Fibroblast of mammary gland (primary cell): ENCODE measurements around the gene SLC35F4.

ENCODE experiments used
- DNase-seq: peaks from one replicate; pipeline ENCODE4 v3.0.0-alpha.2; 2010; ENCODE audit warnings: low read depth
- H3K4me3 ChIP-seq: 2 replicates; pipeline ENCODE4 v1.5.1; 2011; ENCODE audit warnings: low read depth, mild to moderate bottlenecking, low read length, moderate library complexity; ENCODE audit not compliant: control insufficient read depth
- CTCF ChIP-seq: conservative IDR thresholded peaks from 2 replicates; pipeline ENCODE4 v1.5.1; 2011; ENCODE audit warnings: low read depth, low read length, inconsistent platforms; ENCODE audit not compliant: control insufficient read depth, insufficient read depth

Gene SLC35F4

GRCh38 chr14:57686304-57686703 lies 179.6 kb downstream of the SLC35F4 start:
- DNase-seq = no peak
- no peak overlapping the region for H3K4me3 ChIP-seq
- TF ChIP-seq CTCF = no peak

GRCh38 chr14:57671021-57671420 lies 194.9 kb downstream of the SLC35F4 start:
- no peak for TF ChIP-seq CTCF
- H3K4me3 ChIP-seq = no peak overlapping the region
- DNase-seq = no peak

GRCh38 chr14:57660208-57660607 lies 205.7 kb downstream of the SLC35F4 start:
- TF ChIP-seq CTCF = no peak
- no peak overlapping the region for H3K4me3 ChIP-seq
- no peak for DNase-seq

GRCh38 chr14:57659052-57659451 lies 206.8 kb downstream of the SLC35F4 start:
- TF ChIP-seq CTCF = no peak
- DNase-seq = no peak
- H3K4me3 ChIP-seq = no peak overlapping the region

- DNase-seq = peak; percentile 39
- H3K4me3 ChIP-seq = no peak overlapping the region
- TF ChIP-seq CTCF = no peak
These were observed 208.4 kb downstream of the SLC35F4 start for GRCh38 chr14:57657487-57657886.

- DNase-seq = no peak
- no peak for TF ChIP-seq CTCF
- no peak overlapping the region for H3K4me3 ChIP-seq
These were observed 209.0 kb downstream of the SLC35F4 start for GRCh38 chr14:57656853-57657252.

- no peak overlapping the region for H3K4me3 ChIP-seq
- DNase-seq = peak; percentile 12
- no peak for TF ChIP-seq CTCF
These were observed 213.1 kb downstream of the SLC35F4 start for GRCh38 chr14:57652769-57653168.
